ENCODE results near the gene TFDP2.
"Not testable (repeated sequence)": the region's sequence is repeated elsewhere in the genome, so short reads cannot be mapped to it uniquely, and the experiment has no call there.

Gene TFDP2

GRCh38 chr3:142088522-142088921 lies 60.8 kb downstream of the TFDP2 start:
- DNase-seq (ENCODE audit: low read depth), result no peak
- H3K4me3 ChIP-seq (ENCODE audit: low read depth, low read length), result no peak overlapping the region
- TF ChIP-seq, protein P1, sequence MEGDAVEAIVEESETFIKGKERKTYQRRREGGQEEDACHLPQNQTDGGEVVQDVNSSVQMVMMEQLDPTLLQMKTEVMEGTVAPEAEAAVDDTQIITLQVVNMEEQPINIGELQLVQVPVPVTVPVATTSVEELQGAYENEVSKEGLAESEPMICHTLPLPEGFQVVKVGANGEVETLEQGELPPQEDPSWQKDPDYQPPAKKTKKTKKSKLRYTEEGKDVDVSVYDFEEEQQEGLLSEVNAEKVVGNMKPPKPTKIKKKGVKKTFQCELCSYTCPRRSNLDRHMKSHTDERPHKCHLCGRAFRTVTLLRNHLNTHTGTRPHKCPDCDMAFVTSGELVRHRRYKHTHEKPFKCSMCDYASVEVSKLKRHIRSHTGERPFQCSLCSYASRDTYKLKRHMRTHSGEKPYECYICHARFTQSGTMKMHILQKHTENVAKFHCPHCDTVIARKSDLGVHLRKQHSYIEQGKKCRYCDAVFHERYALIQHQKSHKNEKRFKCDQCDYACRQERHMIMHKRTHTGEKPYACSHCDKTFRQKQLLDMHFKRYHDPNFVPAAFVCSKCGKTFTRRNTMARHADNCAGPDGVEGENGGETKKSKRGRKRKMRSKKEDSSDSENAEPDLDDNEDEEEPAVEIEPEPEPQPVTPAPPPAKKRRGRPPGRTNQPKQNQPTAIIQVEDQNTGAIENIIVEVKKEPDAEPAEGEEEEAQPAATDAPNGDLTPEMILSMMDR (IDR thresholded peaks at IDR 0.05; ENCODE audit: low read depth, low read length, missing control alignments), result no peak

- TF ChIP-seq, protein P1 (IDR thresholded peaks at IDR 0.05; ENCODE audit: low read depth, low read length, missing control alignments), result no peak
- H3K4me3 ChIP-seq (ENCODE audit: low read depth, low read length), result no peak overlapping the region
- DNase-seq (ENCODE audit: low read depth), result no peak
Measured at GRCh38 chr3:142087676-142088075, 61.7 kb downstream of the TFDP2 start.

DNA sequence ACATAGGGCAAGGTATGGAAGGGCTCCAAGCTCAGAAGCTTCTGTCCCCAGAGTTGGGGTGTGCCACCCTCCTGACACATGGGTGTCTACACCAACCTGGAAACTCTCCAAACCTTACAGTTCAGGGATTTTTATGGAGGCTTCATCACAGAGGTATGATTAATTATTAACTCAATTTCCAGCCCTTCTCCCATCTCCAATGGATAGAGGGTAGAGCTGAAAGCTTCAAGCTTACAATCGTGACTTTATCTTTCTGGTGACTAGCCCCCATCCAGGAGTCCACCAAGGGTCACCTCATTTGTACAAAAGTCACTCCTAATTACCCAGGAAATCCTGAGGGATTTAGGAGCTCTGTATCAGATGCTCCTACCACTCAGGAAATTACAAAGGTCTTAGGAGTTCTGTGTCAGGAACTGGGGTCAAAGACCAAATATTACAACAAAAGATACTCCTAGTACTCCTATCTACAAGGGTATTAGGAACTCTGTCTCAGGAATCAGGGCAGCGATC lies 62.7 kb downstream of the TFDP2 start:
- no peak for DNase-seq (ENCODE audit: low read depth)
- TF ChIP-seq, protein P1 (IDR thresholded peaks at IDR 0.05; ENCODE audit: low read depth, low read length, missing control alignments), result no peak
- no peak overlapping the region for H3K4me3 ChIP-seq (ENCODE audit: low read depth, low read length)

DNA sequence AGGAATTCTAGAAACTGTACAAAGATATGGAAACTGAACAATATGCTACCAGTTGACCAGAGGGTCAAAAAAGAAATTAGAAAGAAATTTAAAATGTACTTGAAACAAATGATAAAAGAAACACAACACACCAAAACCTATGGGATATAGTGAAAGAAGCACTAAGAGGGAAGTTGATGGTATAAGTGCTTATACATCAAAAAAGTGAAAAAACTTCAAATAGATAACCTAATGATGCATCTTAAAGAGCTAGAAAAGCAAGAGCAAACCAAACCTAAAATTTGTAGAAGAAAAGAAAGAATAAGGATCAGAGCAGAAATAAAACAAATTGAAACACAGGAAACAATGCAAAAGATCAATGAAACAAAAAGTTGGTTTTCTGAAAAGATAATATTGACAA lies 68.2 kb downstream of the TFDP2 start:
- TF ChIP-seq, protein P1 (IDR thresholded peaks at IDR 0.05; ENCODE audit: low read depth, low read length, missing control alignments), result no peak
- no peak for DNase-seq (ENCODE audit: low read depth)
- no peak overlapping the region for H3K4me3 ChIP-seq (ENCODE audit: low read depth, low read length)

DNA sequence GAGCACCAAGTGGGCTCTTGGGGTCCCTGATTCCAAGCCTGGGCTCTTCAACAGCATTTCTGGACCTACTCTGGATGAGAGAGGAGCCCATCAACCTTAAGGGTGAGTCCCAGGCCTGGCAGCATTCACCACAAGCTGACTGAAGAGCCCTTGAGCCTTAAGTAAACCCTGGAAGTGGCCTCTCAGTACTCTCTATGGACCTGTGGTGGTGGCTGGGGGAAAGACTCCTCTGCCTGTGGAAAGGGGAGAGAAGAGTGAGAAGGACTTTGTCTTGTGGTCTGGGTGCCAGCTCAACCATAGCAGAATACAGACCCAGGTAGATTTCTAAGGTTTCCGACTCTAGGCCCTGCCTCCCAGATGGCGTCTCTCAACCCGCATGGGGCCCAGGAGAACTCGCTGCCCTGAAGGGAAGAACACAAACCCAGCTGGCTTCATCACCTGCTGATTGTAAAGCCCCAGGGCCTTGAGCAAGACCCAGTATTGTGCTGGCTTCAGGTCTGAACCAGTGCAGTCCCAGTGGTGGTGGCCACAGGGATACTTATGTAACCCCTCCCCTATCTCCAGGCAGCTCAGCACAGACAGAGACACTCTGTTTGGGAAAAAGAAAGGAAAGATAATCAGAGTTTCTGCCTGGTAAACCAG lies 71.4 kb downstream of the TFDP2 start:
- DNase-seq (ENCODE audit: low read depth), result no peak
- TF ChIP-seq, protein P1 (IDR thresholded peaks at IDR 0.05; ENCODE audit: low read depth, low read length, missing control alignments), result no peak
- no peak overlapping the region for H3K4me3 ChIP-seq (ENCODE audit: low read depth, low read length)

GRCh38 chr3:142077155-142077858 lies 72.0 kb downstream of the TFDP2 start:
- TF ChIP-seq, protein P1 (IDR thresholded peaks at IDR 0.05; ENCODE audit: low read depth, low read length, missing control alignments), result no peak
- H3K4me3 ChIP-seq (ENCODE audit: low read depth, low read length), result no peak overlapping the region
- DNase-seq (ENCODE audit: low read depth), result no peak

GRCh38 chr3:142075656-142076055 lies 73.7 kb downstream of the TFDP2 start:
- not testable (repeated sequence) for H3K4me3 ChIP-seq (ENCODE audit: low read depth, low read length); DNase-seq (ENCODE audit: low read depth)

Measured in GM12864 (cell line).